NAMALWA (cell line): ENCODE measurements around the gene FGD2.
"Not testable (repeated sequence)": the region's sequence is repeated elsewhere in the genome, so short reads cannot be mapped to it uniquely, and the experiment has no call there.

Source experiments
- DNase-seq: peaks from one replicate; pipeline ENCODE4 v3.0.0-alpha.2; 2015; ENCODE audit warnings: low spot score

The FGD2 gene

GRCh38 chr6:37058984-37059343 lies 53.5 kb downstream of the FGD2 start:
- not testable (repeated sequence) for DNase-seq

DNA sequence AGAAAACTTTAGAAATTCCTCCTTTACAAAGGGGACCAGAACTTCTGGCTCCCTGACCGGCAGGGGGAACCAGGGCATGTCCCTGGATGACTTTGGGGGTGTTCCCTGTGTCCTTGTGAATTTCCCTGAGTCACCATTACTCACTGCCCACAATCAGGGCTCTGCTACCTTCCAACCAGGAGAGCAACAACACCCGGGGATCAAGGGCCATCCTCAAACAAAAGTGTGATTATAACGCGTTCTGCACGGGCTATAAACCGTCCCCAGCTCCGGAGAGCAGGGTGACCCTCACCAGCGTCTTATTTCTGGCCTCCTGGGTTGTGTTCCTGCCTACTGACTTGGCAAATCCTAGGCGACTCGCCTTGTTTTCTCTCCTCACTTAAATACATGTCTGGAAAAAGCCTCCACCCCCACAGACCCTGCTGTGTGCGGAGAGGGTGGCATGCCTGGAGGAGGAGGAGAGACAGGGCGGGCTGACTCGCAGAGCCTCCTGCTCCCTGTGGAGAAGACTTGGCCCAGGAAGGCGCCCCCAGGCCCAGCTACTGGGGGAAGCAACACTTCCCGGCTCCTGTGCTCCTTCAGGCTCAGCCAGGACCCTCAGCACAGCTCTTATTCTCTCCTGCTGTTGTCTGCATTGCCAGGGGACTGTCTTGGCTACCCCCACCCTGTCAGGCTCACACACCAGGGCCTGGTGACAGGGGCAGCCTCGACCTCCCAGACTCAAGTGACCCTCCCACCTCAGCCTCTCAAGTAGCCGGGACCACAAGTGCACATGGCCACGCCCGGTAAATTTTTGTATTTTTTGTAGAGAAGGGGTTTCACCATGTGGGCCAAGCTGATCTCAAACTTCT lies 54.1 kb downstream of the FGD2 start:
- no peak for DNase-seq

GRCh38 chr6:37060195-37060559 lies 54.7 kb downstream of the FGD2 start:
- no peak for DNase-seq

DNA sequence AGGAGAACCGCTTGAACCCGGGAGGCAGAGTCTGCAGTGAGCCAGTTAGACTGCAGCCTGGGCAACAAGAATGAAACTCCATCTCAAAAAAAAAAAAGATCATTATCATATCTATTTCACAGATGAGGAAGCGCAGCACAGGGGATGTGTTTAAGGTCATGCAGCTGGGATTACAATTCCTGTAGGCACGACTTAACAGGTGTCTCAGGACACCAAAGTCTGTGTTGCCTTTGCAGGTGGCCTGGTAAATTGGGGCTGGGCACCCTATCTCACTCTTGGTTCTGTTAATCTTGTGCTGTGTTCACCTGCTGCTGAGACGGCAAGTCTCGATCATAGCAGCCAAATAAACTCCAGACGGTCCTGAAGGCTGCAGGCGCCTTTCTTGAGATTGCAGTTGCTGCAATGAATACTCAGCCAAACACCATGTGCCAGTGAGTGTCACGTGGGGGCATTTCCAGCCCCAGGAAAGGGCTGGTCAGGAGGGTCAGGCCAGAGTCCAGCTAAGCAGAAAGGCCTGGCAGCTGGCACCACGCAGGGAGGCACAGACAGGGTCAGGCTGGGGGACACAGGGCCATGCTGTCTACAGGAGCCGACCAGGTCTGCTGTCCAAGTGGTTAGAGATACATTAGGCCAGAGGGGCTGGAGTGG lies 55.8 kb downstream of the FGD2 start:
- DNase-seq = peak; percentile 68

DNA sequence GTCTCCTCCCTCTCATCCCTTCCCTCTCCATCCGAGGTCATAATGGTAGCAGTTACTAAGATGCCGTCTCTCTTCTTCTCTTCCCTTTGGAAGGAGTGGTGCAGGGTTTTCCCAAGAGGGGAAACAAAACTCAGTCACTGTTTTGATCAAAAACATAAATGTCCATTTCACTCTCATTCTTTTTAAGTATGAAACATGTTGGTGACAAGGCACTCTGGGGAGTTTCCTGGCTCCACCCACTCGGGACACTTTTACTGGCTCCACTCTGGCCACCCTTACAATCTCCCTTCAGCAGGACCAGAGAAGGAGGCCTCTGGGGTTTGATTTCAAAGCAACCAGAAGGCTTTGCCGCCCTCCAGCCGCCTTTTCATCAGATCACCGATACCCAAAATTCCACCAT lies 57.0 kb downstream of the FGD2 start:
- no peak for DNase-seq

GRCh38 chr6:37068356-37069270 lies 63.2 kb downstream of the FGD2 start:
- DNase-seq = peak; percentile 60

DNA sequence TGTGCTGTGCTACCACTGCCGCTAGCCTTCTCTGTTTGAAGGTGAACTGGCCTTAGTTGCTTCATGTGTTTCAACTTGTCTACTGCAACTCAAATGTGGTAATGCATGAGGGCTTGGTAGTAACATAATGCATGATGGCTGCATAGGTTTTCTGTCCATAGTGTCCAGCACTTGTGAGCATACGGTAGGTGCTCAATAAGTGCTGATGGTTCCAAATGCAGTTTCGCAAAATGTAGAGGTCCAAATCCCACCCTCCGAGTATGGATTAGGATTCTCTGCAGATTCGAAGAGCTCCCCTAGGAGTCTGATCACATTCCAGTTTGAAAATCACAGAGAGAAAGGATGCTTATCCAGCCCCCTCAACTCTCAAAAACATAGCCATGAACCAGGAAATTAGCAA lies 64.2 kb downstream of the FGD2 start:
- DNase-seq = no peak

- peak; percentile 28 for DNase-seq
These were observed 67.1 kb downstream of the FGD2 start for GRCh38 chr6:37072526-37072925.

- no peak for DNase-seq
These were observed 68.8 kb downstream of the FGD2 start for GRCh38 chr6:37074053-37074827.

DNA sequence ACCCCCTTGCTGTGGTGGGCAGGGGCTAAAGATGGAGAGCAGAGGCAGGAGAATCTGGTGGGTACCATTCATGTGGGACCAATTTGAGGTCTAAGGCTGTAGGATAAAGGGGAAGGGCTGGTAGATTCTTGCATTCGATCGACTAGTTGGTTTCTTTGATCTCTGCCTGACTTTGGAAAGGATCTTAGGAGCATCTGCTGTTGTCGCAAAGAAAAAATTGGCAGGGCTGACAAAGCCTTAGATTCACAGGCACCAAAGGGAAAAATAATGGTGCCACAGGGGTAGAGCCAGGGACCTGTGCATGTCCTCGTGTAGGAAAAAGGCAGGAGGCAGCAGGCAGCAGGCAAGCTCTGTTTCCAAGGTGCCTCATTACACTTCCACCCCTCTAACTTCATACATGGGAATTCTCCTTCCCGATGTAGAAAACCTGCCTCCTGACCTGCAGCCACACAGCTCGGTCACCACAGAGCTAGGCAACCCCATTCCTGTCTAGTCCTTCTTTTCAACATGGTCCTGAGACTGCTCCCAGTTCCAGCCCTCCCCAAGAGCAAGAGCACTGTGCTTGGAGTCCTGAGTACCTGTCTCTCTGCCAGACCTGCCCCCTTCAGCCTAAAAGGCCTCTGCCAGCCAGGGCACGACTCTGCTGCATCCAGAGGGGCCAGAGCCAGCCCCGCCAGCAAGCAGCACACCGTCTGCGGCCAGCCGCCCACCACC lies 71.9 kb downstream of the FGD2 start:
- DNase-seq = no peak

- no peak for DNase-seq
These were observed 72.4 kb downstream of the FGD2 start for GRCh38 chr6:37077905-37078296.
